Gastrocnemius medialis (tissue), 4 donors: ENCODE results near the gene SMAD1. TPM values are rescaled to one million over a fixed set of nuclear protein-coding genes. Genes with fewer than 3 reads are reported as not detected.
A peak's percentile ranks its signal among the peaks of the same experiment; 100 is the strongest.

Source experiments
- ATAC-seq, 2 donors: fragments of 150-250 bp; one replicate each; pipeline ENCODE4 v1.9.1; 2016
- DNase-seq, 2 donors: peaks; one replicate each; pipeline ENCODE4 v3.0.0-alpha.2; 2019
- H3K27ac ChIP-seq, 4 donors: fragments of 200-600 bp; sonication (generic); 1 replicate in 1 of 4; 2 replicates in 3 of 4; pipeline ENCODE4 v1.5.1; 2016 to 2018; ENCODE audit warnings: mild to moderate bottlenecking in 2 of 4, moderate library complexity in 1 of 4
- H3K27me3 ChIP-seq, 3 donors: fragments of 200-600 bp; sonication (generic) in 2 of 3; 1 replicate in 1 of 3; 2 replicates in 2 of 3; pipeline versions ENCODE4 v1.5.1 to v1.6.0; 2016 to 2019; ENCODE audit warnings: mild to moderate bottlenecking in 1 of 3, moderate library complexity in 1 of 3
- H3K36me3 ChIP-seq, 2 donors: fragments of 200-600 bp; sonication (generic) in 1 of 2; one replicate each; pipeline ENCODE4 v1.5.1; 2017 to 2018
- H3K4me1 ChIP-seq, 2 donors: fragments of 200-600 bp; sonication (generic) in 1 of 2; one replicate each; pipeline ENCODE4 v1.5.1; 2016 to 2017; ENCODE audit warnings: mild to moderate bottlenecking in 2 of 2
- H3K4me3 ChIP-seq, 4 donors: fragments of 200-600 bp; sonication (generic) in 3 of 4; 1 replicate in 1 of 4; 2 replicates in 3 of 4; pipeline ENCODE4 v1.5.1; 2016 to 2019; ENCODE audit warnings: mild to moderate bottlenecking in 2 of 4
- H3K9me3 ChIP-seq, 3 donors: fragments of 200-600 bp; sonication (generic) in 2 of 3; 1 replicate in 1 of 3; 2 replicates in 2 of 3; pipeline ENCODE4 v1.5.1; 2016 to 2019
- POLR2A ChIP-seq, 2 donors: fragments of 450-650 bp; IDR thresholded peaks; one replicate each; pipeline ENCODE4 v1.6.1; 2017; ENCODE audit warnings: antibody characterized with exemption in 2 of 2, mild to moderate bottlenecking in 2 of 2, moderate library complexity in 2 of 2
- in situ Hi-C, 4 donors: fragments of 200-750 bp; cut with MboI; loops; one replicate each; pipeline versions ENCODE4 v1.15.0 to v1.8.0; 2017; ENCODE audit warnings: low sequenced_read_pairs in 4 of 4
- intact Hi-C: fragments of 100-400 bp; cut with DNase I; formaldehyde crosslinking; loops from one replicate; pipeline ENCODE4 v1.15.1; 2023; ENCODE audit warnings: low total_unique reads
- total RNA-seq, 4 donors: library from RNA; depleted of rRNA; stranded (reverse); fragments of >200 nt; gene quantifications; one replicate each; pipeline versions ENCODE4 v1.1.0 to v1.2.3, GENCODE V29; 2016
- TF ChIP-seq, protein P1 (sequence below), 5 experiments: fragments of 450-650 bp in 3 of 5; fragments of 200-600 bp in 2 of 5; sonication (generic) in 2 of 5; IDR thresholded peaks in 4 of 5; conservative IDR thresholded peaks in 1 of 5; 1 replicate in 4 of 5; 2 replicates in 1 of 5; pipeline ENCODE4 v1.5.1; 2016 to 2019; ENCODE audit warnings: antibody characterized with exemption in 5 of 5, mild to moderate bottlenecking in 3 of 5, moderate library complexity in 3 of 5

The SMAD1 gene
- total RNA-seq, 4 donors from 2014 or later: 19.9 to 33.9 (median 21.7) TPM

DNA sequence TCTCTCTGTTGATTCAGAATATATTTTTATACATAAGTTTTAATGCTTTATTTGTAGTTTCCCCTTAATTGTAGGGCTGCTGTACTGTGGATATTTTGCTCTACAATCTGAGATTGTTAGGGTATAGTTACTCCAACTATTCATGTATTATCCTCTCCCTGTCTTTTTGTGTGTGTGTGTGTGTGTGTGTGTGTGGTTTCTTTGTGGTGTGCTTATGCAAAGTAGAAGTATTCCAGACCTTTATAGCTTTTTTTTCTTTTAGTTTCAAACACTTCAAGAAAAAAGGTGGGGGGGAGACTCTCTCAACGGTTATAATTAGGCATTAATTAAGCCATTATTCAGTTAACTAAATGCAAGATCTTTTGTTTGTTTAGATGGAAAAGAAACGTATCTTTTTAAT, 6.7 kb downstream of the SMAD1 start:
- H3K4me1 ChIP-seq: peaks cover 58 to 64% of the 10 kb centered on the region in 2 donors

DNA sequence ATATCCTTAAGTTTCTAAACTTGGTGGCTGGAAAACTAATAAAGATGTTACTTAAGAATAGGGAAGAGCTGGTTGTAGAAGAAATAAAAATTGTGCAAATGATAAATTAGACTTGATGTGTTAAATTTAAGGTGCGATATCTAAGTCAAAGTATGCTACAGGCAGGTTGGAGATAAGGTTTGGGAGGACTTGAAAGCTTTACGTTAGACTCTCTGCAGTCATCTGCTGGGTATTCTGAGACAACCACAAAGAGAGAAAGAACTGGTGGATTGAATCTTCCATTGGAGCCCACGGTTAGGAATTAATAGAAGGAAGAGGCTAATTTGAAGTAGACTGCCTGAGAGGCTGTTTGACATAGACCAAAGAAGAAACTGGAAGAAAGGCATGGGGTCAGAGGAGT, 7.9 kb downstream of the SMAD1 start:
- Histone ChIP-seq H3K4me1 (peaks cover 54 to 61% of the 10 kb centered on the region in 2 donors), H3K9me3 (no peaks in the 10 kb centered on the region), H3K27ac (no peak overlapping the region), H3K4me3 (no peak overlapping the region), H3K27me3 (no peaks in the 10 kb centered on the region), H3K36me3 (no peaks in the 10 kb centered on the region)
- ATAC-seq (no peak), DNase-seq (no peak)
- intact Hi-C loops: loop anchor here (10.0 kb wide), 1 partner anchor 325 kb away; no protein-coding TSS in a partner anchor
- TF ChIP-seq, protein P1, sequence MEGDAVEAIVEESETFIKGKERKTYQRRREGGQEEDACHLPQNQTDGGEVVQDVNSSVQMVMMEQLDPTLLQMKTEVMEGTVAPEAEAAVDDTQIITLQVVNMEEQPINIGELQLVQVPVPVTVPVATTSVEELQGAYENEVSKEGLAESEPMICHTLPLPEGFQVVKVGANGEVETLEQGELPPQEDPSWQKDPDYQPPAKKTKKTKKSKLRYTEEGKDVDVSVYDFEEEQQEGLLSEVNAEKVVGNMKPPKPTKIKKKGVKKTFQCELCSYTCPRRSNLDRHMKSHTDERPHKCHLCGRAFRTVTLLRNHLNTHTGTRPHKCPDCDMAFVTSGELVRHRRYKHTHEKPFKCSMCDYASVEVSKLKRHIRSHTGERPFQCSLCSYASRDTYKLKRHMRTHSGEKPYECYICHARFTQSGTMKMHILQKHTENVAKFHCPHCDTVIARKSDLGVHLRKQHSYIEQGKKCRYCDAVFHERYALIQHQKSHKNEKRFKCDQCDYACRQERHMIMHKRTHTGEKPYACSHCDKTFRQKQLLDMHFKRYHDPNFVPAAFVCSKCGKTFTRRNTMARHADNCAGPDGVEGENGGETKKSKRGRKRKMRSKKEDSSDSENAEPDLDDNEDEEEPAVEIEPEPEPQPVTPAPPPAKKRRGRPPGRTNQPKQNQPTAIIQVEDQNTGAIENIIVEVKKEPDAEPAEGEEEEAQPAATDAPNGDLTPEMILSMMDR (IDR thresholded peaks at IDR 0.05 in 4 of 5, conservative IDR thresholded peaks at IDR 0.05 in 1 of 5): no peak
- TF ChIP-seq POLR2A (IDR thresholded peaks at IDR 0.05): no peak
- in situ Hi-C loops: no loop called here

More for the DNA sequence above, 6.7 kb downstream of the SMAD1 start:
- Histone ChIP-seq H3K9me3 (no peaks in the 10 kb centered on the region), H3K4me3 (no peak overlapping the region), H3K27me3 (no peaks in the 10 kb centered on the region), H3K36me3 (no peaks in the 10 kb centered on the region), H3K27ac (no peak overlapping the region)
- no peak for ATAC-seq
- DNase-seq: no peak
- in situ Hi-C loops (no loop called here), intact Hi-C loops (loop anchor here (10.0 kb wide), 1 partner anchor 326 kb away; no protein-coding TSS in a partner anchor)
- TF ChIP-seq, protein P1 (IDR thresholded peaks at IDR 0.05 in 4 of 5, conservative IDR thresholded peaks at IDR 0.05 in 1 of 5): no peak
- TF ChIP-seq POLR2A (IDR thresholded peaks at IDR 0.05): no peak

DNA sequence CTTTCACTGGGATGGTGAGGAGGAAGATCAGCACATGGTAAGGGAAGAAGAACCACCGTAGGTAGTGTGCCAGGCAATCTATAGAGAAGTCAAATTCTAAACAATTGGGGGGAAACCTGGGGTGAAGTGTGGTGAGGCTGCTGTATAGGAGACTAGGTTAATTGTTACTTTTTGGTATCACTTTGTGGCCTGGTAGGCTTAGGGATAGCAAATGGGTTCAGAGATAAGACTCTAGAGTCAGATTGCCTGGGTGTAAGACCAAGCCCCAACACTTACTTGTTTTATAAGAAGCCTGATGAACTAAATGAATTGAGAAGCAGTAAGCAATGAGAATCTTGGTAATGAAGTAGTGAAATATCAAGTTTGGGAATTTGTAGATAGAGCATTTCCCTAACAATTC, 8.7 kb downstream of the SMAD1 start:
- no peak for ATAC-seq
- Histone ChIP-seq H3K4me1 (peaks cover 56 to 58% of the 10 kb centered on the region in 2 donors), H3K9me3 (no peaks in the 10 kb centered on the region), H3K27ac (peak overlapping the region in 1 of 4 donors; percentile 11), H3K27me3 (no peaks in the 10 kb centered on the region), H3K36me3 (no peaks in the 10 kb centered on the region), H3K4me3 (no peak overlapping the region)
- TF ChIP-seq POLR2A (IDR thresholded peaks at IDR 0.05): no peak
- TF ChIP-seq, protein P1 (IDR thresholded peaks at IDR 0.05 in 4 of 5, conservative IDR thresholded peaks at IDR 0.05 in 1 of 5): no peak
- intact Hi-C loops: no loop called here
- no peak for DNase-seq
- in situ Hi-C loops: no loop called here

DNA sequence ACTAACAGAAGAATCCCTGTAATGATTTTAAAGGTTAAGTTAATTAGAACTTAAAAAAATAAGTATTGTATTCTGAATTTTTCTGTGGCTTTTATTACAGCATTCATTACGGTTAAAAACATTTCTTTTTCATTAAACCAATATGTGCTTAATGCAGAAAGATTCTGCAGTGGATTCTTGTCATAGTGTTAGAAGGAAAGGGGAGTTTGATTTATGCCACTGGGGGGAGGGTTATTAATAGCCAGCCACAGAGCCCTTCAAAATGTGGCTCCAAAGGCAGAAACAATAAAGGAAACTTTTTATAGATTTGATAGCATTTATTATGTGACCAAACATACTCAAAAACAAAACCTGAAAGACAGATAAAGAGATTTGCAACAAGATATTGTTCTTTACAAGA, 9.1 kb downstream of the SMAD1 start:
- TF ChIP-seq, protein P1 (IDR thresholded peaks at IDR 0.05 in 4 of 5, conservative IDR thresholded peaks at IDR 0.05 in 1 of 5): no peak
- no peak for TF ChIP-seq POLR2A (IDR thresholded peaks at IDR 0.05)
- no peak for DNase-seq
- Histone ChIP-seq H3K4me1 (peaks cover 54 to 56% of the 10 kb centered on the region in 2 donors), H3K9me3 (no peaks in the 10 kb centered on the region), H3K27me3 (no peaks in the 10 kb centered on the region), H3K36me3 (no peaks in the 10 kb centered on the region), H3K4me3 (no peak overlapping the region), H3K27ac (peak overlapping the region in 1 of 4 donors; percentile 12)
- intact Hi-C loops (no loop called here), in situ Hi-C loops (no loop called here)
- no peak for ATAC-seq

DNA sequence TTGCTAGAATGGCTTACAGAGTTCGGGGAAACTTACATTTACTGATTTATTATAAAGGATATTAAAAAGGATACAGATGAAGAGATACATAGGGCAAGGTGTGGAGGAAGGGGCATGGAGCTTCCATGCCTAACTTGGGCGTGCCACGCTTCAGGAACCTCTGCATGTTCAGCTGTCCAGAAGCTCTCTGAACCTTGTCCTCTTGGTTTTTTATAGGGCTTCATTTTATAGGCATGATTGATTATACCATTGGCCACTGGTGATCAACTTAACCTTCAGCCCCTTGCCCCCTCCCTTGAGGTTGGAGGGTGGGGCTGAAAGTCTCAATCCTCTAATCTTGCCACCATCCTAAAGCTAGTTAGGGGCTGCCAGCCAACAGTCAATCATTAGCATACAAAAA, 10.7 kb downstream of the SMAD1 start:
- no peak for ATAC-seq
- TF ChIP-seq, protein P1 (IDR thresholded peaks at IDR 0.05 in 4 of 5, conservative IDR thresholded peaks at IDR 0.05 in 1 of 5): no peak
- no peak for TF ChIP-seq POLR2A (IDR thresholded peaks at IDR 0.05)
- in situ Hi-C loops: no loop called here
- no peak for DNase-seq
- H3K9me3 ChIP-seq: no peaks in the 10 kb centered on the region
- H3K36me3 ChIP-seq: no peaks in the 10 kb centered on the region
- H3K4me1 ChIP-seq: peaks cover 39 to 49% of the 10 kb centered on the region in 2 donors
- H3K27ac ChIP-seq: peak overlapping the region in 1 of 4 donors; percentile 23
- intact Hi-C loops: no loop called here
- H3K4me3 ChIP-seq: no peak overlapping the region
- no peaks in the 10 kb centered on the region for H3K27me3 ChIP-seq
